Mucosa of rectum (tissue), 2 donors: ENCODE measurements around the gene OTUD4.
A peak's percentile ranks its signal among the peaks of the same experiment; 100 is the strongest.
"Not testable (repeated sequence)": the region's sequence is repeated elsewhere in the genome, so short reads cannot be mapped to it uniquely, and the experiment has no call there.

Source experiments
- H3K27ac ChIP-seq, 2 donors: one replicate each; pipeline ENCODE4 v1.7.0; 2013; ENCODE audit warnings: inconsistent platforms in 2 of 2, low read depth in 2 of 2, low read length in 2 of 2
- H3K27me3 ChIP-seq, 2 donors: one replicate each; pipeline ENCODE4 v1.7.0; 2013; ENCODE audit warnings: low read length in 2 of 2; ENCODE audit not compliant: control insufficient read depth in 2 of 2, insufficient read depth in 2 of 2
- H3K36me3 ChIP-seq, 2 donors: one replicate each; pipeline ENCODE4 v1.7.0; 2013; ENCODE audit warnings: low read length in 2 of 2; ENCODE audit not compliant: control insufficient read depth in 2 of 2, insufficient read depth in 2 of 2
- H3K4me1 ChIP-seq, 2 donors: one replicate each; pipeline ENCODE4 v1.7.0; 2013; ENCODE audit warnings: low read length in 2 of 2, mild to moderate bottlenecking in 1 of 2; ENCODE audit not compliant: control insufficient read depth in 2 of 2, insufficient read depth in 2 of 2
- H3K4me3 ChIP-seq, 2 donors: one replicate each; pipeline ENCODE4 v1.7.0; 2013; ENCODE audit warnings: low read length in 2 of 2
- H3K9ac ChIP-seq, 2 donors: one replicate each; pipeline ENCODE4 v1.7.0; 2013; ENCODE audit warnings: low read length in 2 of 2, low read depth in 1 of 2, mild to moderate bottlenecking in 1 of 2
- H3K9me3 ChIP-seq, 2 donors: one replicate each; pipeline ENCODE4 v1.7.0; 2013; ENCODE audit warnings: low read length in 2 of 2; ENCODE audit not compliant: control insufficient read depth in 2 of 2
- donor health status: healthy.
- donor health status: Normal muscosa, but diverticular disease.

The OTUD4 gene, protein sequence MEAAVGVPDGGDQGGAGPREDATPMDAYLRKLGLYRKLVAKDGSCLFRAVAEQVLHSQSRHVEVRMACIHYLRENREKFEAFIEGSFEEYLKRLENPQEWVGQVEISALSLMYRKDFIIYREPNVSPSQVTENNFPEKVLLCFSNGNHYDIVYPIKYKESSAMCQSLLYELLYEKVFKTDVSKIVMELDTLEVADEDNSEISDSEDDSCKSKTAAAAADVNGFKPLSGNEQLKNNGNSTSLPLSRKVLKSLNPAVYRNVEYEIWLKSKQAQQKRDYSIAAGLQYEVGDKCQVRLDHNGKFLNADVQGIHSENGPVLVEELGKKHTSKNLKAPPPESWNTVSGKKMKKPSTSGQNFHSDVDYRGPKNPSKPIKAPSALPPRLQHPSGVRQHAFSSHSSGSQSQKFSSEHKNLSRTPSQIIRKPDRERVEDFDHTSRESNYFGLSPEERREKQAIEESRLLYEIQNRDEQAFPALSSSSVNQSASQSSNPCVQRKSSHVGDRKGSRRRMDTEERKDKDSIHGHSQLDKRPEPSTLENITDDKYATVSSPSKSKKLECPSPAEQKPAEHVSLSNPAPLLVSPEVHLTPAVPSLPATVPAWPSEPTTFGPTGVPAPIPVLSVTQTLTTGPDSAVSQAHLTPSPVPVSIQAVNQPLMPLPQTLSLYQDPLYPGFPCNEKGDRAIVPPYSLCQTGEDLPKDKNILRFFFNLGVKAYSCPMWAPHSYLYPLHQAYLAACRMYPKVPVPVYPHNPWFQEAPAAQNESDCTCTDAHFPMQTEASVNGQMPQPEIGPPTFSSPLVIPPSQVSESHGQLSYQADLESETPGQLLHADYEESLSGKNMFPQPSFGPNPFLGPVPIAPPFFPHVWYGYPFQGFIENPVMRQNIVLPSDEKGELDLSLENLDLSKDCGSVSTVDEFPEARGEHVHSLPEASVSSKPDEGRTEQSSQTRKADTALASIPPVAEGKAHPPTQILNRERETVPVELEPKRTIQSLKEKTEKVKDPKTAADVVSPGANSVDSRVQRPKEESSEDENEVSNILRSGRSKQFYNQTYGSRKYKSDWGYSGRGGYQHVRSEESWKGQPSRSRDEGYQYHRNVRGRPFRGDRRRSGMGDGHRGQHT

DNA sequence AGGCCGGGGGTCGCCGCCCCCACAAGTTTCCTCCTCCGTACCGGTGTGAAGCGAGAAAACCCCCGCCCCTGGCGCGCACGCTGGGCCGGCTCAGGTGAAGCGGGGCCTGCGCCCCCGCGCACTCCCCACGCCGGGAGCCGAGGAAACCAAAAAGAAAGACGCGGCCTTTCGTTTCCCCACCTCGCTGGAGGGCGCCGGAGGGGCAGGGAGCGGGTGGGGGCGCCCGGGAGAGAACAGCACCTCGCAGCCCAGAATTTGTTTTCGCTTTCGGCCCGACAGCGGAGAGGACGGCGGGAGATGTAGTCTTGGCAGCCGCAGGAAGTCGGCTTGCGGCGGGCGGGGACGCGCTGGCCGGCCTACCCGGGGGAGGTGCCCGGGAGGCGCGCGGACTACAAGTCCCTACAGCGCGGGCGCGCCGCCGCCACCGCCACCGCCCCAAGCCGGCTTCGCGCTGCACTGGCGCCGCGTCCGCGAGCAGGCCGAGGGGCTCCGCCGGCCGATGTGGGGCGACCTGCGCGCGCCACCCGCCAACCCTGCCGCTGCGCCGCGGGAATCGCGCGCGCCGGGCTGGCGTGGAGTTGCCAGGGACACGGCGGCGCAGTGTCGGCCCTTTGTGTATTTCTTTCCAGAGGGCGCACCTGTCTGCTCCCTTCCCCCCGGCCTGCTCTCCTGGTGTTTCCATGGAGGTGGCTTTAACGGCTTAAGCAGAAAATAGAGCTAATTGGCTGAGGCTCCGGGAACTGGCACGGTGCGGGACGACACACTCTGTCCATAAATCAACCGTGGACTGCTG is at the start of gene OTUD4:
Gene OTUD4, minus strand, starts transcription at position 292 of the 793 bp plus-strand sequence. CDS start 616 bp downstream, outside the sequence.
- H3K36me3 ChIP-seq, result no peaks in the 10 kb centered on the region
- H3K27ac ChIP-seq, result peak within 1 kb of the TSS; percentile 94 to 95
- no peaks in the 10 kb centered on the region for H3K9me3 ChIP-seq
- H3K4me3 ChIP-seq, result peak within 1 kb of the TSS; percentile 81 to 93
- peak within 1 kb of the TSS; percentile 93 to 98 for H3K9ac ChIP-seq
- peaks cover 23 to 27% of the 10 kb centered on the region in 2 donors for H3K4me1 ChIP-seq
- H3K27me3 ChIP-seq, result no peaks in the 10 kb centered on the region

DNA sequence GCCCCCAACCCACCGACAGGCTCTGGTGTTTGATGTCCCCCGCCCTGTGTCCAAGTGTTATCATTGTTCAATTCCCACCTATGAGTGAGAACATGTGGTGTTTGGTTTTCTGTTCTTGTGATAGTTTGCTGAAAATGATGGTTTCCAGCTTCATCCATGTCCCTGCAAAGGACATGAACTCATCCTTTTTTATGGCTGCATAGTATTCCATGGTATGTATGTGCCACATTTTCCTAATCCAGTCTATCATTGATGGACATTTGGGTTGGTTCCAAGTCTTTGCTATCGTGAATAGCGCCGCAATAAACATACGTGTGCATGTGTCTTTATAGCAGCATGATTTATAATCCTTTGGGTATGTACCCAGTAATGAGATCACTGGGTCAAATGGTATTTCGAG is 42.8 kb upstream of the OTUD4 start:
- not testable (repeated sequence) for H3K9ac ChIP-seq, H3K27ac ChIP-seq, H3K4me3 ChIP-seq, H3K36me3 ChIP-seq, H3K4me1 ChIP-seq, H3K27me3 ChIP-seq, H3K9me3 ChIP-seq

DNA sequence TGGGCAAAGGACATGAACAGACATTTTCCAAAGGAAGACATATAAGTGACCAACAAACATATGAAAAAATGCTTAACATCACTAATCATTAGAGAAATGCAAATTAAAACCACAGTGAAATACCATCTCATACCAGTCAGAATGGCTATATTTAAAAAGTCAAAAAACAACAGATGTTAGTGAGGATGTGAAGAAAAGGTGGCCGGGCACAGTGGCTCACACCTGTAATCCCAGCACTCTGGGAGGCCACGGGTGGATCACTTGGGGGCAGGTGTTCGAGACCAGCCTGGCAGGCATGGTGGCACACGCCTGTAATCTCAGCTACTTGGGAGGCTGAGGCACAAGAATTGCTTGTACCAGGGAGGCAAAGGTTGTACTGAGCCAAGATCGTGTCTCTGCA is 41.1 kb upstream of the OTUD4 start:
- H3K36me3 ChIP-seq, H3K27me3 ChIP-seq: not testable (repeated sequence)

DNA sequence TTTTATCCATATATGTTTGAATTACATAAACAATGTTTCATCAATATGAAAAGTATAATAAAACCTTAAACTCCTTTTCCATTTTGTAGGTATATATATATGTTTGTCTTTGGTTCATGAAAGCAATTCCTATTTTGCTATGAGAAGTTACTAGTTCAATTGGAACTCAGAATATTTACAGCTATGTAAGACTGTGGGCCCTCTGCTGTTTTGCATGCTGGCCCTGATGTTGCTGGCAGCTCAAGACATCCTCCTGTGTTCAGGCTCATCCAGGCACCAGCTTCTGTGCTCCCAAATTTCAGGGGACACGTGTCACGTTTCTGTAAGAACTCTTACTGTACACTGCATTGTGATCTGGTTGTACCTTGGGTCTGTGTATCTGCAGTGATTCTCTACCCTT is 38.7 kb upstream of the OTUD4 start:
- no peaks in the 10 kb centered on the region for H3K27me3 ChIP-seq
- no peaks in the 10 kb centered on the region for H3K9me3 ChIP-seq
- no peak overlapping the region for H3K9ac ChIP-seq
- H3K27ac ChIP-seq, result no peak overlapping the region
- H3K4me1 ChIP-seq, result no peaks in the 10 kb centered on the region
- H3K36me3 ChIP-seq, result no peaks in the 10 kb centered on the region
- no peak overlapping the region for H3K4me3 ChIP-seq

More for the DNA sequence above, 41.1 kb upstream of the OTUD4 start:
- H3K9ac ChIP-seq, H3K9me3 ChIP-seq, H3K27ac ChIP-seq, H3K4me1 ChIP-seq, H3K4me3 ChIP-seq: not testable (repeated sequence)

DNA sequence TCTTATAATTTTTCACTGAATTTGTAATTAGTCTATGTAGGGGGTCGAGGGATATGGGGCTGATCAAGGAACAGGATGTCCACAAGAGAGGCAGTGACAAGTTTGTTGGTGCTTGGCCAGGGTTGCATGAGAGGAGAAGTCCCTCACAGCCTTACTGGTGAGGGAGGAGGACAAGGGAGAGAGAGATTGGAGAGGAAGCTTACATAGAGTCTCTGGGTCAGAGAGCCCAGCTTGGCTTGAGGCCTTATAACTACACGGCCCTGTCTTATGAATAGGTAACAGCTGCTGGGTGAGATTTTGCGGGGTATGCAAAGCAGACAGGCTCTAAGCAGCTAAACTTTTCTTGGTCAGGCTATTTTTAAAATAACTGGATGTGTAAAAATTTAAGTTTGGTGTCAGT is 37.9 kb upstream of the OTUD4 start:
- Histone ChIP-seq H3K4me3 (no peak overlapping the region), H3K4me1 (no peaks in the 10 kb centered on the region), H3K9me3 (no peaks in the 10 kb centered on the region), H3K27me3 (no peaks in the 10 kb centered on the region), H3K9ac (no peak overlapping the region), H3K27ac (no peak overlapping the region), H3K36me3 (no peaks in the 10 kb centered on the region)

DNA sequence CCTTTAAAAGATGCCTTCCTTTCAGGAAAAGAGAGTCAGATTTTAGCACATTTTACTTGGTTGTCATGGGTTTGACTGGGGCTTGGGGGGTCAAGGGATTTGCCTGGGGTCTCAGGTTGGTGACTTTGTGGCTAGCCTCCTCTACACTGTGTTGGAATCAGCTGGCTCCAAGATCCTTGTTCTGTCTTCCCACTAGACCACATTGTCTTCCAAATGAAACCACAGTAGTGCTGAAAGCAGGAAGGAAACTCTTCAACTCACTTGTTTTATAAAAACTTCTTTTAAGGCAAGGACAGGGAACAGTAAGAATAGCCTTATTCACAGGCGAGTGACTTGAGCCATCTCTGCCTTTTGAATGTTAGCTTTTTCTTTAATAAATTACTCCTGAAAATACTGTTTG is 37.0 kb upstream of the OTUD4 start:
- H3K27ac ChIP-seq, result no peak overlapping the region
- no peak overlapping the region for H3K4me3 ChIP-seq
- no peaks in the 10 kb centered on the region for H3K9me3 ChIP-seq
- H3K9ac ChIP-seq, result no peak overlapping the region
- no peaks in the 10 kb centered on the region for H3K36me3 ChIP-seq
- no peaks in the 10 kb centered on the region for H3K27me3 ChIP-seq
- no peaks in the 10 kb centered on the region for H3K4me1 ChIP-seq

DNA sequence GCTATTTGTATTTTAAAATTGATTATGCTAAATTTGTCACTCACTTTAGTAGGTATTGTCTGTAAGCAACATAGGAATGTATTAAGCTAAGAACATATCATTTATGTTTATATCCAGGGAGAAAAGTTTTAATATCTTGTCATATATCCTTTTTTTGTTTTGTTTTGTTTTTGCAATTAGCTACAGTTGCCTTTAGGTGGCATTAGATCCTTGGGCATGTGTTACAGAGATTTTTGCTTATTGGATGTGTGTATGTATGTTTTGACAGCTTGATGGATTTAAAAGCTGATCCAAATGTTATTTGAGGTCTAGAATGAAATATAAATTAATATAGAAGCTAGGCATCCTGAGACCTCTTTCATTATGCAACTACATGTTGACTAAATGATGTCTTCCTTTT is 36.1 kb upstream of the OTUD4 start:
- Histone ChIP-seq H3K9ac (no peak overlapping the region), H3K27me3 (no peaks in the 10 kb centered on the region), H3K9me3 (no peaks in the 10 kb centered on the region), H3K36me3 (no peaks in the 10 kb centered on the region), H3K27ac (no peak overlapping the region), H3K4me1 (no peaks in the 10 kb centered on the region), H3K4me3 (no peak overlapping the region)

DNA sequence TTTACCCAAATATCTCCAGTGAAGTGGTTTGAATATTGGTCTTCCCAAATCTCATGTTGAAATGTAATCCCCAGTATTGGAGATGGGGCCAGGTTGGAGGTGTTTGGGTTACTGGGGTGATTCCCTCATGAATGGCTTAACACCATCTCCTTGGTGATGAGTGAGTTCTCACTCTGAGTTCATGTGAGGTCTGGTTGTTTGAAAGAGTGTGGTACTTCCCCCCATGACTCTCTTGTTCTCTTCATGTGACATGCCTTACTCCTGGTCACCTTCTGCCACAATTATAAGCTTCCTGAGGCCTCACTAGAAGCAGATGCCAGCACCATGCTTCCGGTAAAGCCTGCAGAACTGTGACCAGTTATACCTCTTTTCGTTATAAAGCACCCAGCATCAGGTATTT is 32.9 kb upstream of the OTUD4 start:
- Histone ChIP-seq H3K27ac (no peak overlapping the region), H3K9me3 (no peaks in the 10 kb centered on the region), H3K27me3 (no peaks in the 10 kb centered on the region), H3K4me1 (no peaks in the 10 kb centered on the region), H3K36me3 (no peaks in the 10 kb centered on the region), H3K4me3 (no peak overlapping the region), H3K9ac (no peak overlapping the region)

DNA sequence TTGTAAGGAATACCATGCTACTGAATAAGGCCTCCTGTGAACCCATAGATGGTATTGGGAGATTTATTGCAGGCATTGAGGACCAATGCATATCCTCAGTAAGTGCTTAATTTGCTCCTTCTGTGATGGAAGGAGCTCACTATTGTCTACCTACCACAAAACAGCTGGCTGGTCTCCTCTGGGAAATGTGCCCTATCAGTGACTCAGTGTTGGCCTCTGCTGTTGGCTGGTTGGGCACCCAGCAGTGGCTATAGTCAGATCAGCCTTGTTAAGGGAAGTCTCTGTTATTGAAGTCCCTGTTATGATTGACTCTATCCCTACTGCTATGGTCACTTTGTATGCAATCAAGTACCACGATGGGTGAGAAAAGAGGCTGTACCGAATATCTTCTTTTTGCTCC is 27.5 kb upstream of the OTUD4 start:
- no peaks in the 10 kb centered on the region for H3K36me3 ChIP-seq
- no peak overlapping the region for H3K27ac ChIP-seq
- no peaks in the 10 kb centered on the region for H3K9me3 ChIP-seq
- H3K27me3 ChIP-seq, result no peaks in the 10 kb centered on the region
- no peaks in the 10 kb centered on the region for H3K4me1 ChIP-seq
- H3K9ac ChIP-seq, result no peak overlapping the region
- no peak overlapping the region for H3K4me3 ChIP-seq
